ENCODE measurements around the gene CPSF3. TPM values are rescaled to one million over a fixed set of nuclear protein-coding genes. Genes with fewer than 3 reads are reported as not detected.

CPSF3 gene
- total RNA-seq, 8 experiments from 2014 or later = 32.7 to 64.5 (median 41.8) TPM

DNA sequence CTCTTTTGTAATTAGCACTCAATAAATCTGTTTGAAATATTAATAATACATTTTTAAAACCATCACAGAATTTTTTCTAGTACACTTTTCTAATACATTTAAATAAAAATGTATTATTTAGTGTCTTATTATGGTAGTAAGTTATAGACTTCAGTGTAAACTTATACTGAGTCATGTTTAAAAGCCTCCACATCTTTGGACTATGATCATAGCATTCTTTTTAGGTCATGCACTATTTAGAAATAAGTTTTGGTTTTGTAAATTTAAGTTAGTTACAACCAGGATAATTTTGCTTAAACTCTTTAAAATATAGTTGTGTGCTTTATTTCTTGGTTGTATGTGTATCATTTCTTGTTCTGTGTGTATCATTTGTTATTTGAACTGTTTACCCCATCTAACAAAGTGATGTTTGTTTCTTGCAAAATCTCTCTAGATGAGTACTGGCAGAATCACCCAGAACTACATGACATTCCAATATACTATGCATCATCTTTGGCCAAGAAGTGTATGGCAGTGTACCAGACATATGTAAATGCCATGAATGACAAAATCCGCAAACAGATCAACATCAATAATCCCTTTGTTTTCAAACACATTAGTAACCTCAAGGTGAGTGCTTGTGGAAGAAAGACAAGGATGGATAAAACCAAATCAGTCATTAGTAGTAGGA is 16.7 kb downstream of the CPSF3 start:
- in situ Hi-C loops (cut with MboI; ENCODE audit: low pct_unique_long_range_greater_than_20kb in 2 of 9, low sequenced_read_pairs in 9 of 9, unreplicated experiment in 9 of 9) = no loop called here
- H3K4me3 ChIP-seq = no peak overlapping the region
- WGBS, 10 experiments = 44 to 100% (median 80%) methylated on average over 1 of the region's 1 CpG; no CpG with 5 or more reads in 5 of the 10 experiments
- H3K27ac ChIP-seq = no peak overlapping the region
- H3K4me1 ChIP-seq (replicated peaks in 1 of 2) = peaks cover 0 to 3% of the 10 kb centered on the region in 2 donors
- ATAC-seq (replicated peaks in 6 of 8) = peak in 2 of 8 experiments; percentile 25 to 53

GRCh38 chr2:9441556-9441955 is 18.1 kb downstream of the CPSF3 start:
- H3K4me3 ChIP-seq = no peak overlapping the region
- WGBS, 10 experiments = 35 to 100% (median 73%) methylated on average over 1 to 3 of the region's 3 CpGs
- peak in 3 of 8 experiments; percentile 24 to 89 (median 39) for ATAC-seq (replicated peaks in 6 of 8)
- H3K27ac ChIP-seq = no peak overlapping the region
- H3K4me1 ChIP-seq (replicated peaks in 1 of 2) = peaks cover 0 to 3% of the 10 kb centered on the region in 2 donors
- in situ Hi-C loops (cut with MboI; ENCODE audit: low pct_unique_long_range_greater_than_20kb in 2 of 9, low sequenced_read_pairs in 9 of 9, unreplicated experiment in 9 of 9) = no loop called here

DNA sequence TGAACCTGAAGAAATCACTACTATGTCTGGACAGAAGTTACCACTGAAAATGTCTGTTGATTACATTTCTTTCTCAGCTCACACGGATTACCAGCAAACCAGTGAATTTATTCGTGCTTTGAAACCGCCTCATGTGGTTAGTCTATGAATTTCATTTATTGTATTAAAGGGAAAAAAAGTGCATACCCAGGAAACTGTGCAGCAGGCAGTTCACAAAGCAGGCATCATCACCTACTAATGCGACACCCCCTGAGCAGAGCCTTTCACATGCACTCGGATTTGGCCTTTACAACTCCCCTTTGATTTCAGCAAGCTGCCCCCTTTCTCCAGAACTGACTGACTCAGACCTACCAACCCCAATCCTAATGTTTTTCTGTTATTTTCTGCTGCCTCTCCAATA is 20.1 kb downstream of the CPSF3 start:
- WGBS, 10 experiments = 55 to 100% (median 90%) methylated on average over 1 to 5 of the region's 5 CpGs
- Histone ChIP-seq H3K27ac (no peak overlapping the region), H3K4me1 (replicated peaks in 1 of 2) (peaks cover 0 to 3% of the 10 kb centered on the region in 2 donors), H3K4me3 (no peak overlapping the region)
- ATAC-seq (replicated peaks in 6 of 8) = no peak
- in situ Hi-C loops (cut with MboI; ENCODE audit: low pct_unique_long_range_greater_than_20kb in 2 of 9, low sequenced_read_pairs in 9 of 9, unreplicated experiment in 9 of 9) = no loop called here

DNA sequence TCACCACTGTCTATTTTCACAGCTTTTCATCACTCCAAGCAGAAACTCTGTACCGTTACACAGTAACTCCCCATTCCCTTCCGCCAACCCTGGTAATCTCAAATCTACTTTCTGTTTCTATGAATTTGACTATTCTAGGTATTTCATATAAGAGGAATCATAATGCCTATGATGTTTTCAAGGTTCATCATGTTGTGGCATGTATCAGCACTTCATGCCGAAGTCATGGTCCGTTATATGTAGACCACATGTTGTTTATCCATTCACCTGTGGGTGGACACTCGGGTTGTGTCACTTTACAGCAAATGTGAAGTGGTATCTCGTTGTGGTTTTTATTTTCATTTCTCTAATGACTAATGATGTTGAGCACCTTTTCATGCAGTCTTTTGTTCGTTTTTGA is 21.6 kb downstream of the CPSF3 start:
- no peak overlapping the region for H3K4me3 ChIP-seq
- peaks cover 0 to 3% of the 10 kb centered on the region in 2 donors for H3K4me1 ChIP-seq (replicated peaks in 1 of 2)
- in situ Hi-C loops (cut with MboI; ENCODE audit: low pct_unique_long_range_greater_than_20kb in 2 of 9, low sequenced_read_pairs in 9 of 9, unreplicated experiment in 9 of 9) = no loop called here
- no peak overlapping the region for H3K27ac ChIP-seq
- no peak for ATAC-seq (replicated peaks in 6 of 8)
- WGBS, 10 experiments = 86 to 100% (median 96%) methylated on average over 1 to 7 of the region's 7 CpGs; no CpG with 5 or more reads in 2 of the 10 experiments

DNA sequence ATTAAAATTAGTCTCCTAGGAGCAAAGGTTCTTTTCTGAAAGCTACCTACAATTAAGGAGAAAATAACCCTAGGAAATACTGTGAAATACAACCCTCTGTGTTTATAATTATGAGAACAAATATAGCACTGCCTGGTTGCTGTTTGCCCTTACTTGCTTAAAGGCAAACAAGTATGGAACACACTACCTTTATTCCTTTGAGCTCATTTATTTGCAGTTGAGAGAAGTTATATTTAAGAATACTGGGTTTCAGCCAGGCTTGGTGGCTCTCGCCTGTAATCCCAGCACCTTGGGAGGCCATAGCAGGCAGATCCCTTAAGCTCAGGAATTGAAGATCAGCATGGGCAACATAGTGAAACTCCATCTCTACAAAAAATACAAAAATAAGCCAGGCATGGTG is 27.8 kb downstream of the CPSF3 start:
- Histone ChIP-seq H3K4me3 (no peak overlapping the region), H3K4me1 (replicated peaks in 1 of 2) (no peaks in the 10 kb centered on the region), H3K27ac (no peak overlapping the region)
- WGBS, 10 experiments = 86 to 100% (median 100%) methylated on average over 1 of the region's 1 CpG; no CpG with 5 or more reads in 4 of the 10 experiments
- in situ Hi-C loops (cut with MboI; ENCODE audit: low pct_unique_long_range_greater_than_20kb in 2 of 9, low sequenced_read_pairs in 9 of 9, unreplicated experiment in 9 of 9) = no loop called here
- ATAC-seq (replicated peaks in 6 of 8) = no peak

- in situ Hi-C loops (cut with MboI; ENCODE audit: low pct_unique_long_range_greater_than_20kb in 2 of 9, low sequenced_read_pairs in 9 of 9, unreplicated experiment in 9 of 9) = no loop called here
- ATAC-seq (replicated peaks in 6 of 8) = peak in 1 of 8 experiments; percentile 51
- H3K4me1 ChIP-seq (replicated peaks in 1 of 2) = peaks cover 2 to 7% of the 10 kb centered on the region in 2 donors
- no peak overlapping the region for H3K27ac ChIP-seq
- 81 to 100% (median 95%) methylated on average over 1 to 3 of the region's 3 CpGs; no CpG with 5 or more reads in 1 of the 10 experiments for WGBS, 10 experiments
- H3K4me3 ChIP-seq = no peak overlapping the region
Observed at GRCh38 chr2:9460441-9461017, 37.1 kb downstream of the CPSF3 start.

- in situ Hi-C loops (cut with MboI; ENCODE audit: low pct_unique_long_range_greater_than_20kb in 2 of 9, low sequenced_read_pairs in 9 of 9, unreplicated experiment in 9 of 9) = no loop called here
- WGBS, 10 experiments = 51 to 100% (median 83%) methylated on average over 1 to 3 of the region's 3 CpGs; no CpG with 5 or more reads in 2 of the 10 experiments
- H3K4me3 ChIP-seq = no peak overlapping the region
- ATAC-seq (replicated peaks in 6 of 8) = peak in 2 of 8 experiments; percentile 21 to 72
- H3K27ac ChIP-seq = no peak overlapping the region
- peaks cover 2 to 7% of the 10 kb centered on the region in 2 donors for H3K4me1 ChIP-seq (replicated peaks in 1 of 2)
Observed at GRCh38 chr2:9461079-9461478, 37.6 kb downstream of the CPSF3 start.

DNA sequence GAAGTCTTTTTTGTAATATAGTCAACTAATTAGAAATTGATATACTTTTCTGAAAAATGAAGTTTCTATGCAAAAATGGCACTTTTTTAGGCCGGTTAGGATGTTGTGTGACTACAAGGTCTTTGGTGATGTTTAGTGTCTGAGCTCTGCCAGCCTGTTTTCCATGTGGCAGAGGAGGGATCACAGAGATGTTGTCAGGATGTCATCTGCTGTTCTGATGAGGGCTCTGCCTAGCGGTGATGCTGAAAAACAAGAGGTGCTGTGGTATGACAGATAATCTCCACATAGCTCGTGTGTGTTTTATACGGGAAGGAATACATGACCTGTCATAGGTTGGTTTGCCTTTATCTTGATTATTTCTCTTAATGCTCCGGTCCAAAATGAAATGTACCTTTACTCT is 38.9 kb downstream of the CPSF3 start:
- peaks cover 2 to 7% of the 10 kb centered on the region in 2 donors for H3K4me1 ChIP-seq (replicated peaks in 1 of 2)
- H3K27ac ChIP-seq = no peak overlapping the region
- peak in 3 of 8 experiments; percentile 16 to 35 (median 24) for ATAC-seq (replicated peaks in 6 of 8)
- in situ Hi-C loops (cut with MboI; ENCODE audit: low pct_unique_long_range_greater_than_20kb in 2 of 9, low sequenced_read_pairs in 9 of 9, unreplicated experiment in 9 of 9) = no loop called here
- H3K4me3 ChIP-seq = no peak overlapping the region
- WGBS, 10 experiments = 80 to 100% (median 94%) methylated on average over 1 to 5 of the region's 5 CpGs; no CpG with 5 or more reads in 1 of the 10 experiments

GRCh38 chr2:9462886-9463697 is 39.6 kb downstream of the CPSF3 start:
- peak in 7 of 8 experiments; percentile 4 to 80 (median 43) for ATAC-seq (replicated peaks in 6 of 8)
- Histone ChIP-seq H3K27ac (no peak overlapping the region), H3K4me3 (no peak overlapping the region), H3K4me1 (replicated peaks in 1 of 2) (peaks cover 2 to 7% of the 10 kb centered on the region in 2 donors)
- in situ Hi-C loops (cut with MboI; ENCODE audit: low pct_unique_long_range_greater_than_20kb in 2 of 9, low sequenced_read_pairs in 9 of 9, unreplicated experiment in 9 of 9) = no loop called here
- 76 to 100% (median 89%) methylated on average over 1 to 6 of the region's 6 CpGs; no CpG with 5 or more reads in 2 of the 10 experiments for WGBS, 10 experiments

GRCh38 chr2:9463698-9464034 is 40.2 kb downstream of the CPSF3 start:
- no peak overlapping the region for H3K4me3 ChIP-seq
- H3K27ac ChIP-seq = no peak overlapping the region
- WGBS, 10 experiments = 32 to 100% (median 79%) methylated on average over 2 to 6 of the region's 7 CpGs; no CpG with 5 or more reads in 3 of the 10 experiments
- H3K4me1 ChIP-seq (replicated peaks in 1 of 2) = peaks cover 2 to 7% of the 10 kb centered on the region in 2 donors
- in situ Hi-C loops (cut with MboI; ENCODE audit: low pct_unique_long_range_greater_than_20kb in 2 of 9, low sequenced_read_pairs in 9 of 9, unreplicated experiment in 9 of 9) = no loop called here
- no peak for ATAC-seq (replicated peaks in 6 of 8)

GRCh38 chr2:9465170-9465569 is 41.7 kb downstream of the CPSF3 start:
- ATAC-seq (replicated peaks in 6 of 8) = no peak
- Histone ChIP-seq H3K27ac (no peak overlapping the region), H3K4me3 (no peak overlapping the region), H3K4me1 (replicated peaks in 1 of 2) (peaks cover 2 to 7% of the 10 kb centered on the region in 2 donors)
- 70 to 100% (median 88%) methylated on average over 2 to 7 of the region's 7 CpGs; no CpG with 5 or more reads in 1 of the 10 experiments for WGBS, 10 experiments
- in situ Hi-C loops (cut with MboI; ENCODE audit: low pct_unique_long_range_greater_than_20kb in 2 of 9, low sequenced_read_pairs in 9 of 9, unreplicated experiment in 9 of 9) = no loop called here

GRCh38 chr2:9466147-9466683 is 42.8 kb downstream of the CPSF3 start:
- no peak for ATAC-seq (replicated peaks in 6 of 8)
- WGBS, 10 experiments = 40 to 100% (median 97%) methylated on average over 1 to 16 of the region's 46 CpGs; no CpG with 5 or more reads in 2 of the 10 experiments
- peaks cover 2 to 7% of the 10 kb centered on the region in 2 donors for H3K4me1 ChIP-seq (replicated peaks in 1 of 2)
- H3K27ac ChIP-seq = no peak overlapping the region
- H3K4me3 ChIP-seq = no peak overlapping the region
- in situ Hi-C loops (cut with MboI; ENCODE audit: low pct_unique_long_range_greater_than_20kb in 2 of 9, low sequenced_read_pairs in 9 of 9, unreplicated experiment in 9 of 9) = no loop called here

- Histone ChIP-seq H3K4me3 (no peak overlapping the region), H3K4me1 (replicated peaks in 1 of 2) (peaks cover 2 to 4% of the 10 kb centered on the region in 2 donors), H3K27ac (no peak overlapping the region)
- ATAC-seq (replicated peaks in 6 of 8) = no peak
- 71 to 100% (median 82%) methylated on average over 1 to 10 of the region's 10 CpGs; no CpG with 5 or more reads in 1 of the 10 experiments for WGBS, 10 experiments
- in situ Hi-C loops (cut with MboI; ENCODE audit: low pct_unique_long_range_greater_than_20kb in 2 of 9, low sequenced_read_pairs in 9 of 9, unreplicated experiment in 9 of 9) = no loop called here
Observed at GRCh38 chr2:9467687-9468086, 44.2 kb downstream of the CPSF3 start.

Measured in motor neuron (in vitro differentiated cells).